HAP-1 (cell line): ENCODE data around the gene VTCN1.
"Not testable (repeated sequence)": the region's sequence is repeated elsewhere in the genome, so short reads cannot be mapped to it uniquely, and the experiment has no call there.

Source experiments
- DNase-seq, 2 experiments: peaks; one replicate each; pipeline ENCODE4 v3.0.0-alpha.2; 2016 to 2020; ENCODE audit warnings: low spot score in 2 of 2
- H3K27me3 ChIP-seq: fragments of 250-450 bp; sonication (Bioruptor Pico); 2 replicates; pipeline ENCODE4 v1.5.1; 2020; ENCODE audit warnings: low read depth, mild to moderate bottlenecking, moderate library complexity
- H3K36me3 ChIP-seq: fragments of 250-450 bp; sonication (Bioruptor Pico); replicated peaks from 2 replicates; pipeline ENCODE4 v1.5.1; 2020; ENCODE audit warnings: mild to moderate bottlenecking
- H3K4me1 ChIP-seq: fragments of 250-450 bp; sonication (Bioruptor Pico); 2 replicates; pipeline ENCODE4 v1.5.1; 2020; ENCODE audit warnings: mild to moderate bottlenecking
- H3K4me3 ChIP-seq: fragments of 250-450 bp; sonication (Bioruptor Pico); 2 replicates; pipeline ENCODE4 v1.5.1; 2020; ENCODE audit warnings: mild to moderate bottlenecking, moderate library complexity
- H3K9me3 ChIP-seq: fragments of 250-450 bp; sonication (Bioruptor Pico); 2 replicates; pipeline ENCODE4 v1.5.1; 2020; ENCODE audit warnings: mild to moderate bottlenecking, moderate library complexity
- in situ Hi-C: fragments of 300-500 bp; cut with MboI; formaldehyde crosslinking; loops from 3 replicates; pipeline ENCODE4 v1.14.3; 2020; ENCODE audit warnings: low sequenced_read_pairs, inconsistent platforms, mixed read lengths

Gene VTCN1

GRCh38 chr1:117169871-117170596 is 40.7 kb downstream of the VTCN1 start:
- Histone ChIP-seq H3K9me3 (no peaks in the 10 kb centered on the region), H3K4me1 (no peaks in the 10 kb centered on the region), H3K4me3 (no peak overlapping the region), H3K36me3 (no peaks in the 10 kb centered on the region), H3K27me3 (no peaks in the 10 kb centered on the region)
- in situ Hi-C loops: no loop called here
- DNase-seq: no peak

GRCh38 chr1:117167402-117167801 is 43.3 kb downstream of the VTCN1 start:
- Histone ChIP-seq H3K4me1 (no peaks in the 10 kb centered on the region), H3K9me3 (no peaks in the 10 kb centered on the region), H3K27me3 (no peaks in the 10 kb centered on the region), H3K4me3 (no peak overlapping the region), H3K36me3 (no peaks in the 10 kb centered on the region)
- no peak for DNase-seq
- in situ Hi-C loops: no loop called here

GRCh38 chr1:117166076-117166475 is 44.7 kb downstream of the VTCN1 start:
- DNase-seq: no peak
- H3K4me3 ChIP-seq: no peak overlapping the region
- in situ Hi-C loops: no loop called here

GRCh38 chr1:117164209-117164608 is 46.5 kb downstream of the VTCN1 start:
- DNase-seq: no peak
- no peak overlapping the region for H3K4me3 ChIP-seq
- H3K36me3 ChIP-seq: no peaks in the 10 kb centered on the region
- in situ Hi-C loops: no loop called here
- no peaks in the 10 kb centered on the region for H3K4me1 ChIP-seq
- H3K27me3 ChIP-seq: no peaks in the 10 kb centered on the region
- H3K9me3 ChIP-seq: no peaks in the 10 kb centered on the region

More at GRCh38 chr1:117166076-117166475, 44.7 kb downstream of the VTCN1 start:
- Histone ChIP-seq H3K9me3 (no peaks in the 10 kb centered on the region), H3K27me3 (no peaks in the 10 kb centered on the region), H3K4me1 (no peaks in the 10 kb centered on the region), H3K36me3 (no peaks in the 10 kb centered on the region)

- in situ Hi-C loops: no loop called here
- Histone ChIP-seq H3K9me3 (no peaks in the 10 kb centered on the region), H3K36me3 (no peaks in the 10 kb centered on the region), H3K27me3 (no peaks in the 10 kb centered on the region), H3K4me3 (no peak overlapping the region), H3K4me1 (no peaks in the 10 kb centered on the region)
- DNase-seq: no peak
Measured at GRCh38 chr1:117162816-117163215, 47.9 kb downstream of the VTCN1 start.

GRCh38 chr1:117161887-117162286 is 48.8 kb downstream of the VTCN1 start:
- H3K4me1 ChIP-seq: no peaks in the 10 kb centered on the region
- in situ Hi-C loops: no loop called here
- H3K4me3 ChIP-seq: no peak overlapping the region
- no peaks in the 10 kb centered on the region for H3K27me3 ChIP-seq
- no peaks in the 10 kb centered on the region for H3K36me3 ChIP-seq
- DNase-seq: no peak
- H3K9me3 ChIP-seq: no peaks in the 10 kb centered on the region

- H3K27me3 ChIP-seq, H3K36me3 ChIP-seq, H3K4me1 ChIP-seq, in situ Hi-C loops, H3K9me3 ChIP-seq, H3K4me3 ChIP-seq, DNase-seq: not testable (repeated sequence)
Measured at GRCh38 chr1:117151305-117151704, 59.4 kb downstream of the VTCN1 start.

- Histone ChIP-seq H3K36me3 (no peaks in the 10 kb centered on the region), H3K4me1 (peaks cover 13% of the 10 kb centered on the region), H3K4me3 (no peak overlapping the region), H3K27me3 (no peaks in the 10 kb centered on the region), H3K9me3 (peaks cover 4% of the 10 kb centered on the region; the same call in 1 of the 2 replicates)
- in situ Hi-C loops: no loop called here
- DNase-seq: no peak
Measured at GRCh38 chr1:117150316-117150715, 60.4 kb downstream of the VTCN1 start.

GRCh38 chr1:117147856-117148588 is 62.7 kb downstream of the VTCN1 start:
- in situ Hi-C loops: no loop called here
- peaks cover 4% of the 10 kb centered on the region; the same call in 1 of the 2 replicates for H3K9me3 ChIP-seq
- no peaks in the 10 kb centered on the region for H3K36me3 ChIP-seq
- peaks cover 13% of the 10 kb centered on the region for H3K4me1 ChIP-seq
- no peak overlapping the region for H3K4me3 ChIP-seq
- DNase-seq: peak; percentile 9 to 23
- no peaks in the 10 kb centered on the region for H3K27me3 ChIP-seq

- H3K4me1 ChIP-seq: peaks cover 13% of the 10 kb centered on the region
- H3K36me3 ChIP-seq: no peaks in the 10 kb centered on the region
- in situ Hi-C loops: no loop called here
- peaks cover 4% of the 10 kb centered on the region; the same call in 1 of the 2 replicates for H3K9me3 ChIP-seq
- DNase-seq: no peak
- H3K27me3 ChIP-seq: no peaks in the 10 kb centered on the region
- no peak overlapping the region for H3K4me3 ChIP-seq
Measured at GRCh38 chr1:117147341-117147831, 63.3 kb downstream of the VTCN1 start.

- in situ Hi-C loops: no loop called here
Measured at GRCh38 chr1:117146575-117147340, 64.0 kb downstream of the VTCN1 start.

GRCh38 chr1:117146072-117146471 is 64.7 kb downstream of the VTCN1 start:
- H3K4me3 ChIP-seq: no peak overlapping the region
- H3K27me3 ChIP-seq: no peaks in the 10 kb centered on the region
- in situ Hi-C loops: no loop called here
- H3K36me3 ChIP-seq: no peaks in the 10 kb centered on the region
- H3K4me1 ChIP-seq: peaks cover 13% of the 10 kb centered on the region
- DNase-seq: peak in 1 of 2 experiments; percentile 39
- no peaks in the 10 kb centered on the region for H3K9me3 ChIP-seq

More at GRCh38 chr1:117146575-117147340, 64.0 kb downstream of the VTCN1 start:
- Histone ChIP-seq H3K27me3 (no peaks in the 10 kb centered on the region), H3K9me3 (peaks cover 4% of the 10 kb centered on the region; the same call in 1 of the 2 replicates), H3K4me3 (no peak overlapping the region), H3K36me3 (no peaks in the 10 kb centered on the region), H3K4me1 (peaks cover 13% of the 10 kb centered on the region)
- peak in 1 of 2 experiments; percentile 23 for DNase-seq

GRCh38 chr1:117143871-117144270 is 66.9 kb downstream of the VTCN1 start:
- no peaks in the 10 kb centered on the region for H3K9me3 ChIP-seq
- no peaks in the 10 kb centered on the region for H3K27me3 ChIP-seq
- no peaks in the 10 kb centered on the region for H3K36me3 ChIP-seq
- H3K4me3 ChIP-seq: no peak overlapping the region
- H3K4me1 ChIP-seq: peaks cover 13% of the 10 kb centered on the region
- in situ Hi-C loops: no loop called here
- no peak for DNase-seq
